B cell (primary cell): ENCODE data around the gene PLA2G6.

ENCODE experiments used
- EZH2 ChIP-seq: IDR thresholded peaks from 2 replicates; pipeline ENCODE4 v1.6.1; 2012; ENCODE audit warnings: borderline replicate concordance, low read depth, mild to moderate bottlenecking, moderate library complexity, low read length; ENCODE audit not compliant: insufficient read depth, poor library complexity, severe bottlenecking
- TF ChIP-seq, protein P1 (sequence below): fragments of 200-600 bp; IDR thresholded peaks from one replicate; pipeline ENCODE4 v1.8.0; 2022; ENCODE audit warnings: antibody characterized with exemption, mild to moderate bottlenecking

DNA sequence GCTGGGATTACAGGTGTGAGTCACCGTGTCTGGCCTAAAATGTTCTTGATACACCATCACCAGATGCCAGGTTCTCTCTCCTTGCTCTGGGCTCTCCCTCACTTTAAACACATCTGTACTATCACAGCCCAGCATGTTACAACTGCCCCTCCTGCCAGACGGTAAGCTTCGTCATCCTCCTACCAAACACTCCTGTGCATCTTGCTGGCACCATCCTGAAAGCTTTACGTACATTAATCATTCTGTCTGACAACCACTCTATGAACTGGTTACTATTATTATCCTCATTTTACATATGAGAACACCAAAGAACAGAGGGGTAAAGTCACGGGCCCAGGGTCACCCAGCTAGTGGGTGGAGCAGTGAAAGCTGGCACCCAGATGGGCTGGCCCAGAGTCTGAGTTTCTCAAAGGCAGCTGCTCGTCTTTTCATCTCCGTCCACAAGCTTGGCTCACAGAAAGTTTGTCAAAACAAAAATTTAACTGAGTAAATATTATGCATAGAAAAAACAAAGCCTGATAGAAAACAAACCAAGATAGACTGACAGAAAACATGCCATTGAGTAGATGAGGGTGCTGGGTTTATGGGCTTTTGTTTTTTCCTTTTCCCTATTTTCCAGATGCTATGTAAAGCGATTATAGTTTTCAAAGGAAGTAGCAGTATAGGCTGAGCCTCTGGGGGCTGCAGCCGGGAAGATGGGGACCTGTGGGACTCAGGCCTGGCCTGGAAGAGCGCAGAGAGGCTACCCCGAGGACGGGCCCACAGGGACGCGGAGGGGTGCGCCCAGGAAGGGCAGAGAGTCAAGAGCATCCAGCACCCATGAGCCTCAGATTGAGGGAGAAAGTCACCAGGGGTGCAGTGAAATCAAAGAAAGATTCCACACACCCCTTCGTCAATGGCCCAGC is 9.5 kb downstream of the PLA2G6 start:
- TF ChIP-seq, protein P1, sequence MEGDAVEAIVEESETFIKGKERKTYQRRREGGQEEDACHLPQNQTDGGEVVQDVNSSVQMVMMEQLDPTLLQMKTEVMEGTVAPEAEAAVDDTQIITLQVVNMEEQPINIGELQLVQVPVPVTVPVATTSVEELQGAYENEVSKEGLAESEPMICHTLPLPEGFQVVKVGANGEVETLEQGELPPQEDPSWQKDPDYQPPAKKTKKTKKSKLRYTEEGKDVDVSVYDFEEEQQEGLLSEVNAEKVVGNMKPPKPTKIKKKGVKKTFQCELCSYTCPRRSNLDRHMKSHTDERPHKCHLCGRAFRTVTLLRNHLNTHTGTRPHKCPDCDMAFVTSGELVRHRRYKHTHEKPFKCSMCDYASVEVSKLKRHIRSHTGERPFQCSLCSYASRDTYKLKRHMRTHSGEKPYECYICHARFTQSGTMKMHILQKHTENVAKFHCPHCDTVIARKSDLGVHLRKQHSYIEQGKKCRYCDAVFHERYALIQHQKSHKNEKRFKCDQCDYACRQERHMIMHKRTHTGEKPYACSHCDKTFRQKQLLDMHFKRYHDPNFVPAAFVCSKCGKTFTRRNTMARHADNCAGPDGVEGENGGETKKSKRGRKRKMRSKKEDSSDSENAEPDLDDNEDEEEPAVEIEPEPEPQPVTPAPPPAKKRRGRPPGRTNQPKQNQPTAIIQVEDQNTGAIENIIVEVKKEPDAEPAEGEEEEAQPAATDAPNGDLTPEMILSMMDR = no peak
- TF ChIP-seq EZH2 = no peak
